Keratinocyte (primary cell): ENCODE measurements around the gene FBLN7. TPM values are rescaled to one million over a fixed set of nuclear protein-coding genes. Genes with fewer than 3 reads are reported as not detected.

Experiments used
- DNase-seq: peaks from one replicate; pipeline ENCODE4 v3.0.0-alpha.2; 2011; ENCODE audit warnings: low read depth, missing footprints, low spot score
- FAIRE-seq: peaks from 2 replicates; lab custom pipeline; 2011; peaks lifted over from hg19 to GRCh38; lab: Jason Lieb, UNC
- H2AFZ ChIP-seq: 2 replicates; pipeline ENCODE4 v1.6.0; 2012; ENCODE audit warnings: low read length, control low read depth, inconsistent platforms; ENCODE audit not compliant: control insufficient read depth
- H3K27ac ChIP-seq: 2 replicates; pipeline ENCODE4 v1.5.1; 2011; ENCODE audit warnings: low read length; ENCODE audit not compliant: control insufficient read depth, insufficient read depth
- H3K27me3 ChIP-seq: 3 replicates; pipeline ENCODE4 v1.6.0; 2011; ENCODE audit warnings: low read length; ENCODE audit not compliant: control insufficient read depth, insufficient read depth; ENCODE audit errors: extremely low read depth
- H3K36me3 ChIP-seq, 2 experiments: 2 replicates in 1 of 2; 3 replicates in 1 of 2; pipeline ENCODE4 v1.5.1; 2011; ENCODE audit warnings: low read length in 2 of 2, mild to moderate bottlenecking in 1 of 2; ENCODE audit not compliant: control insufficient read depth in 2 of 2, insufficient read depth in 2 of 2; ENCODE audit errors: extremely low read depth in 1 of 2
- H3K4me1 ChIP-seq: 3 replicates; pipeline ENCODE4 v1.5.1; 2011; ENCODE audit warnings: low read length; ENCODE audit not compliant: control insufficient read depth, insufficient read depth; ENCODE audit errors: extremely low read depth
- H3K4me2 ChIP-seq: 3 replicates; pipeline ENCODE4 v1.6.0; 2011; ENCODE audit warnings: low read depth, low read length; ENCODE audit not compliant: control insufficient read depth, insufficient read depth; ENCODE audit errors: extremely low read depth
- H3K4me3 ChIP-seq, 3 experiments: fragments of 200-600 bp in 1 of 3; sonication (generic) in 1 of 3; 2 replicates in 2 of 3; 3 replicates in 1 of 3; pipeline ENCODE4 v1.5.1; 2011 to 2016; ENCODE audit warnings: low read length in 3 of 3, mild to moderate bottlenecking in 3 of 3, control low read depth in 2 of 3, inconsistent platforms in 1 of 3, low read depth in 1 of 3, mixed read lengths in 1 of 3, mixed run types in 1 of 3, moderate library complexity in 1 of 3; ENCODE audit not compliant: control insufficient read depth in 2 of 3, insufficient read depth in 2 of 3; ENCODE audit errors: extremely low read depth in 1 of 3
- H3K79me2 ChIP-seq: 2 replicates; pipeline ENCODE4 v1.6.0; 2012; ENCODE audit warnings: low read length; ENCODE audit not compliant: control insufficient read depth, insufficient read depth
- H3K9ac ChIP-seq: 3 replicates; pipeline ENCODE4 v1.6.0; 2011; ENCODE audit warnings: low read length; ENCODE audit not compliant: control insufficient read depth, insufficient read depth; ENCODE audit errors: extremely low read depth
- H3K9me1 ChIP-seq: 3 replicates; pipeline ENCODE4 v1.6.0; 2011; ENCODE audit warnings: low read length; ENCODE audit not compliant: control insufficient read depth, insufficient read depth; ENCODE audit errors: extremely low read depth
- H3K9me3 ChIP-seq: 2 replicates; pipeline ENCODE4 v1.5.1; 2012; ENCODE audit warnings: low read depth, low read length; ENCODE audit not compliant: control insufficient read depth
- H4K20me1 ChIP-seq: 3 replicates; pipeline ENCODE4 v1.6.0; 2011; ENCODE audit warnings: low read length; ENCODE audit not compliant: control insufficient read depth, insufficient read depth; ENCODE audit errors: extremely low read depth
- EZH2 ChIP-seq: IDR thresholded peaks from one replicate; pipeline ENCODE4 v1.6.1; 2012; ENCODE audit warnings: inconsistent platforms, mild to moderate bottlenecking, low read length, moderate library complexity
- dilution Hi-C: fragments of 300-500 bp; cut with MboI; formaldehyde crosslinking; loops from one replicate; pipeline ENCODE4 v1.7.0; 2020; ENCODE audit warnings: low sequenced_read_pairs; ENCODE audit not compliant: extremely low pct_ligation_motif_present
- polyA plus RNA-seq, 5 experiments: library from polyadenylated mRNA; depleted of rRNA in 3 of 5; stranded (reverse) in 3 of 5; stranded (forward) in 1 of 5; unstranded in 1 of 5; fragments of >200 nt; gene quantifications; 1 replicate in 1 of 5; 2 replicates in 3 of 5; 3 replicates in 1 of 5; pipeline versions ENCODE4 v1.2.1 to v1.2.3, GENCODE V29; 2011 to 2012; ENCODE audit warnings: missing spikeins in 2 of 5, low read depth in 1 of 5, low replicate concordance in 1 of 5
- TF ChIP-seq, protein P1 (sequence below), 3 experiments: IDR thresholded peaks in 1 of 3; conservative IDR thresholded peaks in 1 of 3; optimal IDR thresholded peaks in 1 of 3; 2 replicates in 2 of 3; 3 replicates in 1 of 3; pipeline versions ENCODE3 to v1.5.1; 2011; ENCODE audit warnings: low read length in 3 of 3, mild to moderate bottlenecking in 3 of 3, moderate library complexity in 2 of 3, control low read depth in 1 of 3, inconsistent platforms in 1 of 3; ENCODE audit not compliant: insufficient read depth in 2 of 3; ENCODE audit errors: extremely low read depth in 1 of 3

FBLN7 gene
- polyA plus RNA-seq, 1 donor (not counting 4 experiments of a cell fraction or from before 2014, with no cell fraction given) = not detected

- H2AFZ ChIP-seq = no peak overlapping the region
- H3K9ac ChIP-seq = no peak overlapping the region
- no peak overlapping the region for H3K27ac ChIP-seq
- H3K9me1 ChIP-seq = no peaks in the 10 kb centered on the region
- H4K20me1 ChIP-seq = no peaks in the 10 kb centered on the region
- H3K79me2 ChIP-seq = no peaks in the 10 kb centered on the region
- no peak overlapping the region for H3K4me2 ChIP-seq
- no peaks in the 10 kb centered on the region for H3K9me3 ChIP-seq
- H3K27me3 ChIP-seq = no peaks in the 10 kb centered on the region
- H3K4me1 ChIP-seq = no peaks in the 10 kb centered on the region
- dilution Hi-C loops = no loop called here
- FAIRE-seq (no peak), DNase-seq (no peak)
- H3K36me3 ChIP-seq = no peaks in the 10 kb centered on the region
- TF ChIP-seq, protein P1, sequence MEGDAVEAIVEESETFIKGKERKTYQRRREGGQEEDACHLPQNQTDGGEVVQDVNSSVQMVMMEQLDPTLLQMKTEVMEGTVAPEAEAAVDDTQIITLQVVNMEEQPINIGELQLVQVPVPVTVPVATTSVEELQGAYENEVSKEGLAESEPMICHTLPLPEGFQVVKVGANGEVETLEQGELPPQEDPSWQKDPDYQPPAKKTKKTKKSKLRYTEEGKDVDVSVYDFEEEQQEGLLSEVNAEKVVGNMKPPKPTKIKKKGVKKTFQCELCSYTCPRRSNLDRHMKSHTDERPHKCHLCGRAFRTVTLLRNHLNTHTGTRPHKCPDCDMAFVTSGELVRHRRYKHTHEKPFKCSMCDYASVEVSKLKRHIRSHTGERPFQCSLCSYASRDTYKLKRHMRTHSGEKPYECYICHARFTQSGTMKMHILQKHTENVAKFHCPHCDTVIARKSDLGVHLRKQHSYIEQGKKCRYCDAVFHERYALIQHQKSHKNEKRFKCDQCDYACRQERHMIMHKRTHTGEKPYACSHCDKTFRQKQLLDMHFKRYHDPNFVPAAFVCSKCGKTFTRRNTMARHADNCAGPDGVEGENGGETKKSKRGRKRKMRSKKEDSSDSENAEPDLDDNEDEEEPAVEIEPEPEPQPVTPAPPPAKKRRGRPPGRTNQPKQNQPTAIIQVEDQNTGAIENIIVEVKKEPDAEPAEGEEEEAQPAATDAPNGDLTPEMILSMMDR (optimal IDR thresholded peaks at IDR 0.05 in 1 of 3, IDR thresholded peaks at IDR 0.05 in 1 of 3, conservative IDR thresholded peaks at IDR 0.05 in 1 of 3; ENCODE audit: extremely low read depth in 1 of 3, insufficient read depth in 2 of 3, low read length in 3 of 3) = no peak
- TF ChIP-seq EZH2 = no peak
- no peak overlapping the region for H3K4me3 ChIP-seq
Observed at GRCh38 chr2:112173646-112174319, 35.6 kb downstream of the FBLN7 start.

DNA sequence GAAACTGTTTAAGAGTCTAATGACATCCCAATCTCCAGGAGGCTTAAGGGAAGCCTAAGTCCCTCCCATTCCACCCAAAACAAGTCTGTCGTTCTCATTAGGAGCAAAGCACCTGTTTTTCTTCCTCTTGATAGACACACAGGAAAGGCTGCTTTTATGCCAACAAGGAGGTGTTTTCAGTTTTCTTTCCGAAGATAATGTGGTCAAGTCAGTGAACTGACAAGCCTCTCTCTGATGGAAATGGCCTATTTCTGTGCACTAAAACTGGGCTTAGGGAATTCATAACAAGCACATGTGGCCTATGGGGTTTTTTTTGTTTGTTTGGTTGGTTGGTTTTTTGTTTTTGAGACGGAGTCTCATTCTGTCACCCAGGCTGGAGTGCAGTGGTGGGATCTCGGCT lies 36.2 kb downstream of the FBLN7 start:
- Histone ChIP-seq H2AFZ (no peak overlapping the region), H3K27ac (no peak overlapping the region), H3K4me2 (no peak overlapping the region), H3K79me2 (no peaks in the 10 kb centered on the region), H3K27me3 (no peaks in the 10 kb centered on the region), H4K20me1 (no peaks in the 10 kb centered on the region), H3K4me3 (no peak overlapping the region), H3K9me3 (no peaks in the 10 kb centered on the region), H3K9ac (no peak overlapping the region), H3K36me3 (no peaks in the 10 kb centered on the region), H3K4me1 (no peaks in the 10 kb centered on the region), H3K9me1 (no peaks in the 10 kb centered on the region)
- FAIRE-seq (no peak), DNase-seq (no peak)
- dilution Hi-C loops = no loop called here
- TF ChIP-seq EZH2 = no peak

DNA sequence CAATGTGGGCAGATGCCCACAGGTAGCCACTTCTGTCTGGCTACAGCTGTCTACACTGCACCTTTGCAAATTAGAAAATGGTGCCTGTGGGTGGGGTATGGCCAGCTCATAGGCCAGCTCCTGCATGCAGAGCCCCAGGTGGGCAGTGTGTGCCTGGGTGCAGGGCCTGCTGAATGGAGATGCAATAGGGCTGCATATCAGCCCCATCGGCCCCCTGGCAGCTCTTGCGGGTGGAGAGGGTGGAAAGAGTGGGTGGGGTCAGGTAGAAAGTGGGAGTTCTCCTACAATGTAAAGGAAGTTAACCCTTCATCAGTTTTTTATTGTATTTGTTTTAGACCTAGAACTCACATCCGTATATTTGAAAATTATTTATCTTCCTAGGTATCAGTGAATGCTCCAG lies 37.1 kb downstream of the FBLN7 start:
- dilution Hi-C loops = no loop called here

More for the DNA sequence above, 37.1 kb downstream of the FBLN7 start:
- DNase-seq (no peak), FAIRE-seq (no peak)
- H2AFZ ChIP-seq = no peak overlapping the region
- no peak overlapping the region for H3K27ac ChIP-seq
- H3K4me2 ChIP-seq = no peak overlapping the region
- no peaks in the 10 kb centered on the region for H3K4me1 ChIP-seq
- H3K79me2 ChIP-seq = no peaks in the 10 kb centered on the region
- no peaks in the 10 kb centered on the region for H3K36me3 ChIP-seq
- no peaks in the 10 kb centered on the region for H3K27me3 ChIP-seq
- no peaks in the 10 kb centered on the region for H4K20me1 ChIP-seq
- no peak overlapping the region for H3K4me3 ChIP-seq
- no peak overlapping the region for H3K9ac ChIP-seq
- no peaks in the 10 kb centered on the region for H3K9me3 ChIP-seq
- TF ChIP-seq, protein P1 (optimal IDR thresholded peaks at IDR 0.05 in 1 of 3, IDR thresholded peaks at IDR 0.05 in 1 of 3, conservative IDR thresholded peaks at IDR 0.05 in 1 of 3; ENCODE audit: extremely low read depth in 1 of 3, insufficient read depth in 2 of 3, low read length in 3 of 3) = no peak
- TF ChIP-seq EZH2 = no peak
- no peaks in the 10 kb centered on the region for H3K9me1 ChIP-seq
